K562 (cell line): ENCODE data around the gene GPR85. TPM values are rescaled to one million over a fixed set of nuclear protein-coding genes. Genes with fewer than 3 reads are reported as not detected.

Source experiments
- CHD2 ChIP-seq: IDR thresholded peaks from 2 replicates; pipeline ENCODE4 v1.6.1; 2011; ENCODE audit warnings: low read depth, low read length
- GATAD2B ChIP-seq: fragments of 450-650 bp; IDR thresholded peaks from 2 replicates; pipeline ENCODE4 v1.6.1; 2017; ENCODE audit warnings: mild to moderate bottlenecking, borderline replicate concordance
- MED1 ChIP-seq: sonication (generic); formaldehyde crosslinking; IDR thresholded peaks from 2 replicates; pipeline ENCODE4 v1.8.1; 2023; ENCODE audit warnings: missing genetic modification reagents, borderline replicate concordance
- NCOR1 ChIP-seq: fragments of 450-650 bp; IDR thresholded peaks from 2 replicates; pipeline ENCODE4 v1.6.1; 2016; ENCODE audit warnings: mild to moderate bottlenecking, moderate library complexity
- PHF8 ChIP-seq: fragments of 200-600 bp; sonication (generic); IDR thresholded peaks from 2 replicates; pipeline ENCODE4 v1.6.1; 2012; ENCODE audit warnings: mixed run types, mild to moderate bottlenecking, inconsistent platforms, low read length, moderate library complexity, borderline replicate concordance
- POLR2B ChIP-seq: fragments of 450-650 bp; IDR thresholded peaks from 2 replicates; pipeline ENCODE4 v1.6.1; 2018; ENCODE audit warnings: low read depth; ENCODE audit not compliant: partially characterized antibody
- ZNF780A ChIP-seq: fragments of 250-450 bp; sonication (Bioruptor Pico); IDR thresholded peaks from 2 replicates; pipeline ENCODE4 v1.5.0; 2021; ENCODE audit warnings: mild to moderate bottlenecking
- polyA plus RNA-seq, 8 experiments: library from polyadenylated mRNA; depleted of rRNA in 4 of 8; stranded (reverse) in 5 of 8; unstranded in 3 of 8; fragments of >200 nt; fragmentation: Nextera tagmentation in 2 of 8; fragmentation: Illumina TruSeq in 1 of 8; extraction: Ambion mirVana in 2 of 8; extraction: Trizol in 1 of 8; gene quantifications; 2 replicates each; pipeline versions ENCODE4 v1.2.1 to v1.2.3, GENCODE V29; 2011 to 2014; ENCODE audit warnings: inconsistent platforms in 1 of 8, missing spikeins in 1 of 8
- total RNA-seq, 7 experiments: library from RNA; depleted of rRNA in 6 of 7; stranded (reverse); fragments of >200 nt in 6 of 7; fragmentation: Illumina TruSeq in 2 of 7; extraction: Trizol in 2 of 7; gene quantifications; 2 replicates each; pipeline versions ENCODE4 v1.2.1 to v1.2.3, GENCODE V29; 2011 to 2021; ENCODE audit warnings: low replicate concordance in 1 of 7
- TF ChIP-seq, protein P1 (sequence below): fragments of 450-650 bp; IDR thresholded peaks from 2 replicates; pipeline ENCODE4 v1.6.1; 2016; ENCODE audit warnings: low read depth
- TF ChIP-seq, protein P2 (sequence below), 2 experiments: fragments of 450-650 bp in 1 of 2; sonication (generic) in 1 of 2; formaldehyde crosslinking; conservative IDR thresholded peaks; 2 replicates each; pipeline versions ENCODE4 v1.4.0 to v1.8.1; 2020 to 2022; ENCODE audit warnings: mild to moderate bottlenecking in 1 of 2, missing genetic modification reagents in 1 of 2
- TF ChIP-seq, protein P3 (sequence below): sonication (generic); formaldehyde crosslinking; IDR thresholded peaks from 2 replicates; pipeline ENCODE4 v1.8.0; 2022; ENCODE audit warnings: mild to moderate bottlenecking, missing genetic modification reagents
- TF ChIP-seq, protein P4 (sequence below): IDR thresholded peaks from 2 replicates; pipeline ENCODE4 v1.6.1; 2016; ENCODE audit warnings: missing genetic modification characterization, missing compliant biosample characterization

Gene GPR85
- total and polyA plus RNA-seq, 9 of the 15 experiments (the other 6 are each of a cell fraction or from before 2014, with no cell fraction given), result 2.9 to 18.2 (median 4.0) TPM

DNA sequence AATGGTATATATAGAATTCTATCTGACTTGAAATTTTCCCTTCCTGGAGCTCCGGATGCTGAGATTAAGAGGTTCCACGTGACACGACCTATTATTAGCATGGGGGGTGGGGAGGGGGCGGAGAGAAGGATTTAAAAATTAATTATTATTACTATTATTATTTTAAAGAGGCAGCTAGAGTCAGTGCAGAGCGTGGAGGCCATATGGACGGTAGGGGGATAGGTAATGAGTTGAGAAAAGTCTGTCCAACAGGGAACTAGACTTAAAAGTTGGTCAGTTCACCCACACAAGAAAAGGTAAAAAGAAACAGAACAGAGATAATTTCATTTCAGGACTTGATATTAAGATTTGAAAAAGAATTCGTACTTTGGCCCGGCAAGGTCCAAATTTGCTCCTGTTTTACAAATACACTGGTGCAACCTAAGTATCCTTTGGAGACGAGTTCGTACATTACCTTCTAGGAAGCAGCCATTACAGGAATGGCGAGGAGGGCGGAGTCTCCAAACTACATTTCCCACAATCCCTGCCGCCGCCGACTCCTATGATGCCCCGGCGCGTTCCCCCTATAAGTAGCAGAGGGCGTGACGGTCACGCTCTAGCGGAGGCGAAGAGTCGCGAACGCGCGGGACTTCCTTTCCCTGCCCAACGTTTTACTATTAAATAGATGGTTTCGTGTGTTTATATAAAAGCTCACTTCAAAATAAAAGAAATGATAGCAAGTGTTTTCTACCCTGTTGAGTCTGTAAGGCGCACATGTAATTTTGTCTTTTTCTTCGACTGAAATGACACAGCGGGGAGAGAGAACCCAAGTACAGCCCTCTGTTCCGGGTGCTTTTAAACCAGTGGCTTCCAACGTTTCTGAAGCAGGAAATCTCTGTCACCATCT, 31.7 kb upstream of the GPR85 start, which contains the start of gene SMIM30 (continued):
- TF ChIP-seq, protein P1, sequence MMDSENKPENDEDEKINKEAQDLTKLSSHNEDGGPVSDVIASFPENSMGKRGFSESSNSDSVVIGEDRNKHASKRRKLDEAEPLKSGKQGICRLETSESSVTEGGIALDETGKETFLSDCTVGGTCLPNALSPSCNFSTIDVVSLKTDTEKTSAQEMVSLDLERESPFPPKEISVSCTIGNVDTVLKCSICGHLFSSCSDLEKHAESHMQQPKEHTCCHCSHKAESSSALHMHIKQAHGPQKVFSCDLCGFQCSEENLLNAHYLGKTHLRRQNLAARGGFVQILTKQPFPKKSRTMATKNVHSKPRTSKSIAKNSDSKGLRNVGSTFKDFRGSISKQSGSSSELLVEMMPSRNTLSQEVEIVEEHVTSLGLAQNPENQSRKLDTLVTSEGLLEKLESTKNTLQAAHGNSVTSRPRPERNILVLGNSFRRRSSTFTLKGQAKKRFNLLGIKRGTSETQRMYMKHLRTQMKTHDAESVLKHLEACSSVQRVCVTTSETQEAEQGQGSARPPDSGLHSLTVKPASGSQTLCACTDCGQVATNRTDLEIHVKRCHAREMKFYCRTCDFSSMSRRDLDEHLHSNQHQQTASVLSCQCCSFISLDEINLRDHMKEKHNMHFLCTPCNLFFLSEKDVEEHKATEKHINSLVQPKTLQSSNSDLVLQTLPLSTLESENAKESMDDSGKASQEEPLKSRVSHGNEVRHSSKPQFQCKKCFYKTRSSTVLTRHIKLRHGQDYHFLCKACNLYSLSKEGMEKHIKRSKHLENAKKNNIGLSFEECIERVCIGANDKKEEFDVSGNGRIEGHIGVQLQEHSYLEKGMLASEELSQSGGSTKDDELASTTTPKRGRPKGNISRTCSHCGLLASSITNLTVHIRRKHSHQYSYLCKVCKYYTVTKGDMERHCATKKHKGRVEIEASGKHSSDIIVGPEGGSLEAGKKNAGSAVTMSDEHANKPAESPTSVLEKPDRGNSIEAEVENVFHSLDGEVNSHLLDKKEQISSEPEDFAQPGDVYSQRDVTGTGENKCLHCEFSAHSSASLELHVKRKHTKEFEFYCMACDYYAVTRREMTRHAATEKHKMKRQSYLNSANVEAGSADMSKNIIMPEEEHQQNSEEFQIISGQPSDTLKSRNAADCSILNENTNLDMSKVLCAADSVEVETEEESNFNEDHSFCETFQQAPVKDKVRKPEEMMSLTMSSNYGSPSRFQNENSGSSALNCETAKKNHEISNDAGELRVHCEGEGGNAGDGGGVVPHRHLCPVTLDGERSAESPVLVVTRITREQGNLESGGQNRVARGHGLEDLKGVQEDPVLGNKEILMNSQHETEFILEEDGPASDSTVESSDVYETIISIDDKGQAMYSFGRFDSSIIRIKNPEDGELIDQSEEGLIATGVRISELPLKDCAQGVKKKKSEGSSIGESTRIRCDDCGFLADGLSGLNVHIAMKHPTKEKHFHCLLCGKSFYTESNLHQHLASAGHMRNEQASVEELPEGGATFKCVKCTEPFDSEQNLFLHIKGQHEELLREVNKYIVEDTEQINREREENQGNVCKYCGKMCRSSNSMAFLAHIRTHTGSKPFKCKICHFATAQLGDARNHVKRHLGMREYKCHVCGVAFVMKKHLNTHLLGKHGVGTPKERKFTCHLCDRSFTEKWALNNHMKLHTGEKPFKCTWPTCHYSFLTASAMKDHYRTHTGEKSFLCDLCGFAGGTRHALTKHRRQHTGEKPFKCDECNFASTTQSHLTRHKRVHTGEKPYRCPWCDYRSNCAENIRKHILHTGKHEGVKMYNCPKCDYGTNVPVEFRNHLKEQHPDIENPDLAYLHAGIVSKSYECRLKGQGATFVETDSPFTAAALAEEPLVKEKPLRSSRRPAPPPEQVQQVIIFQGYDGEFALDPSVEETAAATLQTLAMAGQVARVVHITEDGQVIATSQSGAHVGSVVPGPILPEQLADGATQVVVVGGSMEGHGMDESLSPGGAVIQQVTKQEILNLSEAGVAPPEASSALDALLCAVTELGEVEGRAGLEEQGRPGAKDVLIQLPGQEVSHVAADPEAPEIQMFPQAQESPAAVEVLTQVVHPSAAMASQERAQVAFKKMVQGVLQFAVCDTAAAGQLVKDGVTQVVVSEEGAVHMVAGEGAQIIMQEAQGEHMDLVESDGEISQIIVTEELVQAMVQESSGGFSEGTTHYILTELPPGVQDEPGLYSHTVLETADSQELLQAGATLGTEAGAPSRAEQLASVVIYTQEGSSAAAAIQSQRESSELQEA, result no peak
- TF ChIP-seq GATAD2B (peak; percentile 95; the same call in 1 of the 2 replicates), CHD2 (peak; percentile 76), NCOR1 (0 out of 2 replicates have a peak, but pooled peaks have one; percentile 11), POLR2B (peak; percentile 93), ZNF780A (CRISPR knock-in tag) (no peak), MED1 (no peak), PHF8 (peak; percentile 70)
- TF ChIP-seq, protein P2, sequence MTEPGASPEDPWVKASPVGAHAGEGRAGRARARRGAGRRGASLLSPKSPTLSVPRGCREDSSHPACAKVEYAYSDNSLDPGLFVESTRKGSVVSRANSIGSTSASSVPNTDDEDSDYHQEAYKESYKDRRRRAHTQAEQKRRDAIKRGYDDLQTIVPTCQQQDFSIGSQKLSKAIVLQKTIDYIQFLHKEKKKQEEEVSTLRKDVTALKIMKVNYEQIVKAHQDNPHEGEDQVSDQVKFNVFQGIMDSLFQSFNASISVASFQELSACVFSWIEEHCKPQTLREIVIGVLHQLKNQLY (CRISPR knock-in tag; conservative IDR thresholded peaks at IDR 0.05), result no peak
- TF ChIP-seq, protein P3, sequence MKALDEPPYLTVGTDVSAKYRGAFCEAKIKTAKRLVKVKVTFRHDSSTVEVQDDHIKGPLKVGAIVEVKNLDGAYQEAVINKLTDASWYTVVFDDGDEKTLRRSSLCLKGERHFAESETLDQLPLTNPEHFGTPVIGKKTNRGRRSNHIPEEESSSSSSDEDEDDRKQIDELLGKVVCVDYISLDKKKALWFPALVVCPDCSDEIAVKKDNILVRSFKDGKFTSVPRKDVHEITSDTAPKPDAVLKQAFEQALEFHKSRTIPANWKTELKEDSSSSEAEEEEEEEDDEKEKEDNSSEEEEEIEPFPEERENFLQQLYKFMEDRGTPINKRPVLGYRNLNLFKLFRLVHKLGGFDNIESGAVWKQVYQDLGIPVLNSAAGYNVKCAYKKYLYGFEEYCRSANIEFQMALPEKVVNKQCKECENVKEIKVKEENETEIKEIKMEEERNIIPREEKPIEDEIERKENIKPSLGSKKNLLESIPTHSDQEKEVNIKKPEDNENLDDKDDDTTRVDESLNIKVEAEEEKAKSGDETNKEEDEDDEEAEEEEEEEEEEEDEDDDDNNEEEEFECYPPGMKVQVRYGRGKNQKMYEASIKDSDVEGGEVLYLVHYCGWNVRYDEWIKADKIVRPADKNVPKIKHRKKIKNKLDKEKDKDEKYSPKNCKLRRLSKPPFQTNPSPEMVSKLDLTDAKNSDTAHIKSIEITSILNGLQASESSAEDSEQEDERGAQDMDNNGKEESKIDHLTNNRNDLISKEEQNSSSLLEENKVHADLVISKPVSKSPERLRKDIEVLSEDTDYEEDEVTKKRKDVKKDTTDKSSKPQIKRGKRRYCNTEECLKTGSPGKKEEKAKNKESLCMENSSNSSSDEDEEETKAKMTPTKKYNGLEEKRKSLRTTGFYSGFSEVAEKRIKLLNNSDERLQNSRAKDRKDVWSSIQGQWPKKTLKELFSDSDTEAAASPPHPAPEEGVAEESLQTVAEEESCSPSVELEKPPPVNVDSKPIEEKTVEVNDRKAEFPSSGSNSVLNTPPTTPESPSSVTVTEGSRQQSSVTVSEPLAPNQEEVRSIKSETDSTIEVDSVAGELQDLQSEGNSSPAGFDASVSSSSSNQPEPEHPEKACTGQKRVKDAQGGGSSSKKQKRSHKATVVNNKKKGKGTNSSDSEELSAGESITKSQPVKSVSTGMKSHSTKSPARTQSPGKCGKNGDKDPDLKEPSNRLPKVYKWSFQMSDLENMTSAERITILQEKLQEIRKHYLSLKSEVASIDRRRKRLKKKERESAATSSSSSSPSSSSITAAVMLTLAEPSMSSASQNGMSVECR (CRISPR knock-in tag), result no peak; the same call in 1 of the 2 replicates
- TF ChIP-seq, protein P4, sequence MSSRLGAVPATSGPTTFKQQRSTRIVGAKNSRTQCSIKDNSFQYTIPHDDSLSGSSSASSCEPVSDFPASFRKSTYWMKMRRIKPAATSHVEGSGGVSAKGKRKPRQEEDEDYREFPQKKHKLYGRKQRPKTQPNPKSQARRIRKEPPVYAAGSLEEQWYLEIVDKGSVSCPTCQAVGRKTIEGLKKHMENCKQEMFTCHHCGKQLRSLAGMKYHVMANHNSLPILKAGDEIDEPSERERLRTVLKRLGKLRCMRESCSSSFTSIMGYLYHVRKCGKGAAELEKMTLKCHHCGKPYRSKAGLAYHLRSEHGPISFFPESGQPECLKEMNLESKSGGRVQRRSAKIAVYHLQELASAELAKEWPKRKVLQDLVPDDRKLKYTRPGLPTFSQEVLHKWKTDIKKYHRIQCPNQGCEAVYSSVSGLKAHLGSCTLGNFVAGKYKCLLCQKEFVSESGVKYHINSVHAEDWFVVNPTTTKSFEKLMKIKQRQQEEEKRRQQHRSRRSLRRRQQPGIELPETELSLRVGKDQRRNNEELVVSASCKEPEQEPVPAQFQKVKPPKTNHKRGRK, result no peak
